ENCODE data around the gene CXCL3. TPM values are rescaled to one million over a fixed set of nuclear protein-coding genes. Genes with fewer than 3 reads are reported as not detected.

Gene CXCL3
- total RNA-seq, 1 donor from 2014 or later, result 1.4 TPM

GRCh38 chr4:74021601-74022000, 16.9 kb downstream of the CXCL3 start:
- H4K20me1 ChIP-seq (ENCODE audit: insufficient read depth, low read length), result no peaks in the 10 kb centered on the region
- H3K27me3 ChIP-seq (ENCODE audit: insufficient read depth, low read length), result peaks cover 2% of the 10 kb centered on the region
- Mint-ChIP-seq H3K27ac (ENCODE audit: unreplicated experiment) (no peak overlapping the region), H3K36me3 (ENCODE audit: low read depth, unreplicated experiment) (no peaks in the 10 kb centered on the region), H3K4me3 (ENCODE audit: unreplicated experiment) (no peak overlapping the region), H3K27me3 (ENCODE audit: low read depth, unreplicated experiment) (no peaks in the 10 kb centered on the region), H3K9me3 (ENCODE audit: unreplicated experiment) (no peaks in the 10 kb centered on the region), H3K4me1 (ENCODE audit: low read depth, unreplicated experiment) (no peaks in the 10 kb centered on the region)
- DNase-seq (ENCODE audit: low read depth) (no peak), FAIRE-seq (no peak)
- no peak overlapping the region for H3K4me3 ChIP-seq (ENCODE audit: insufficient read depth, low read depth, low read length)
- no peaks in the 10 kb centered on the region for H3K4me1 ChIP-seq (ENCODE audit: insufficient read depth, low read length)
- no peak overlapping the region for H3K9ac ChIP-seq (ENCODE audit: low read length)
- no peaks in the 10 kb centered on the region for H3K9me3 ChIP-seq (ENCODE audit: insufficient read depth, low read depth, low read length)
- no peaks in the 10 kb centered on the region for H3K36me3 ChIP-seq (ENCODE audit: insufficient read depth, low read length)
- H3K79me2 ChIP-seq (ENCODE audit: insufficient read depth, low read length), result no peaks in the 10 kb centered on the region
- H3K27ac ChIP-seq (ENCODE audit: low read depth, low read length), result no peak overlapping the region
- H2AFZ ChIP-seq (ENCODE audit: low read depth, low read length), result no peak overlapping the region
- no peak overlapping the region for H3K4me2 ChIP-seq (ENCODE audit: low read length)
- TF ChIP-seq EZH2 (IDR thresholded peaks at IDR 0.05; ENCODE audit: insufficient read depth, low read length) (no peak), CTCF (IDR thresholded peaks at IDR 0.05; ENCODE audit: insufficient read depth, low read depth, low read length) (no peak)

- no peaks in the 10 kb centered on the region for H3K9me3 Mint-ChIP-seq (ENCODE audit: unreplicated experiment)
- Histone ChIP-seq H3K4me3 (ENCODE audit: insufficient read depth, low read depth, low read length) (no peak overlapping the region), H4K20me1 (ENCODE audit: insufficient read depth, low read length) (no peaks in the 10 kb centered on the region), H3K27me3 (ENCODE audit: insufficient read depth, low read length) (peaks cover 2% of the 10 kb centered on the region), H3K9me3 (ENCODE audit: insufficient read depth, low read depth, low read length) (no peaks in the 10 kb centered on the region), H3K27ac (ENCODE audit: low read depth, low read length) (no peak overlapping the region), H3K4me2 (ENCODE audit: low read length) (no peak overlapping the region), H3K4me1 (ENCODE audit: insufficient read depth, low read length) (no peaks in the 10 kb centered on the region), H3K9ac (ENCODE audit: low read length) (no peak overlapping the region), H2AFZ (ENCODE audit: low read depth, low read length) (no peak overlapping the region), H3K36me3 (ENCODE audit: insufficient read depth, low read length) (no peaks in the 10 kb centered on the region), H3K79me2 (ENCODE audit: insufficient read depth, low read length) (no peaks in the 10 kb centered on the region)
- TF ChIP-seq EZH2 (IDR thresholded peaks at IDR 0.05; ENCODE audit: insufficient read depth, low read length) (no peak), CTCF (IDR thresholded peaks at IDR 0.05; ENCODE audit: insufficient read depth, low read depth, low read length) (no peak)
- H3K4me1 Mint-ChIP-seq (ENCODE audit: low read depth, unreplicated experiment), result no peaks in the 10 kb centered on the region
- H3K4me3 Mint-ChIP-seq (ENCODE audit: unreplicated experiment), result no peak overlapping the region
- H3K27ac Mint-ChIP-seq (ENCODE audit: unreplicated experiment), result no peak overlapping the region
- no peak for FAIRE-seq
- no peak for DNase-seq (ENCODE audit: low read depth)
- H3K36me3 Mint-ChIP-seq (ENCODE audit: low read depth, unreplicated experiment), result no peaks in the 10 kb centered on the region
- H3K27me3 Mint-ChIP-seq (ENCODE audit: low read depth, unreplicated experiment), result no peaks in the 10 kb centered on the region
Measured at GRCh38 chr4:74018771-74019170, 19.7 kb downstream of the CXCL3 start.

- no peaks in the 10 kb centered on the region for H3K36me3 ChIP-seq (ENCODE audit: insufficient read depth, low read length)
- no peaks in the 10 kb centered on the region for H3K79me2 ChIP-seq (ENCODE audit: insufficient read depth, low read length)
- Mint-ChIP-seq H3K4me1 (ENCODE audit: low read depth, unreplicated experiment) (no peaks in the 10 kb centered on the region), H3K27me3 (ENCODE audit: low read depth, unreplicated experiment) (no peaks in the 10 kb centered on the region), H3K36me3 (ENCODE audit: low read depth, unreplicated experiment) (no peaks in the 10 kb centered on the region), H3K4me3 (ENCODE audit: unreplicated experiment) (no peak overlapping the region), H3K9me3 (ENCODE audit: unreplicated experiment) (no peaks in the 10 kb centered on the region), H3K27ac (ENCODE audit: unreplicated experiment) (no peak overlapping the region)
- no peak overlapping the region for H3K27ac ChIP-seq (ENCODE audit: low read depth, low read length)
- H3K27me3 ChIP-seq (ENCODE audit: insufficient read depth, low read length), result peaks cover 2% of the 10 kb centered on the region
- FAIRE-seq (no peak), DNase-seq (ENCODE audit: low read depth) (no peak)
- no peaks in the 10 kb centered on the region for H3K4me1 ChIP-seq (ENCODE audit: insufficient read depth, low read length)
- no peak overlapping the region for H2AFZ ChIP-seq (ENCODE audit: low read depth, low read length)
- H3K9me3 ChIP-seq (ENCODE audit: insufficient read depth, low read depth, low read length), result no peaks in the 10 kb centered on the region
- H3K4me2 ChIP-seq (ENCODE audit: low read length), result no peak overlapping the region
- H4K20me1 ChIP-seq (ENCODE audit: insufficient read depth, low read length), result no peaks in the 10 kb centered on the region
- no peak overlapping the region for H3K4me3 ChIP-seq (ENCODE audit: insufficient read depth, low read depth, low read length)
- no peak overlapping the region for H3K9ac ChIP-seq (ENCODE audit: low read length)
- no peak for TF ChIP-seq EZH2 (IDR thresholded peaks at IDR 0.05; ENCODE audit: insufficient read depth, low read length)
- no peak for TF ChIP-seq CTCF (IDR thresholded peaks at IDR 0.05; ENCODE audit: insufficient read depth, low read depth, low read length)
Measured at GRCh38 chr4:74018116-74018515, 20.4 kb downstream of the CXCL3 start.

All from astrocyte (in vitro differentiated cells and primary cell).